Colonic mucosa (tissue), 4 donors: ENCODE measurements around the gene HEG1. TPM values are rescaled to one million over a fixed set of nuclear protein-coding genes. Genes with fewer than 3 reads are reported as not detected.

ENCODE experiments used
- DNase-seq: peaks from one replicate; pipeline ENCODE4 v3.0.0-alpha.2; 2020
- H3K27ac ChIP-seq: fragments of 200-600 bp; one replicate; pipeline ENCODE4 v1.8.0; 2021
- H3K27me3 ChIP-seq: fragments of 200-600 bp; one replicate; pipeline ENCODE4 v1.8.0; 2021
- H3K36me3 ChIP-seq: fragments of 200-600 bp; one replicate; pipeline ENCODE4 v1.8.0; 2021
- H3K4me1 ChIP-seq: fragments of 200-600 bp; one replicate; pipeline ENCODE4 v1.8.0; 2021; ENCODE audit warnings: mild to moderate bottlenecking
- H3K4me3 ChIP-seq: fragments of 200-600 bp; one replicate; pipeline ENCODE4 v1.8.0; 2021
- H3K9ac ChIP-seq, 2 donors: one replicate each; pipeline ENCODE4 v1.7.0; 2013; ENCODE audit warnings: control low read depth in 2 of 2, low read depth in 2 of 2, low read length in 2 of 2
- H3K9me3 ChIP-seq: fragments of 200-600 bp; one replicate; pipeline ENCODE4 v1.8.0; 2021
- CTCF ChIP-seq: fragments of 200-600 bp; IDR thresholded peaks from one replicate; pipeline ENCODE4 v1.8.0; 2022; ENCODE audit warnings: antibody characterized with exemption, mild to moderate bottlenecking
- intact Hi-C: fragments of 100-400 bp; cut with DNase I; formaldehyde crosslinking; loops from one replicate; pipeline ENCODE4 v1.14.1; 2022
- total RNA-seq, 2 donors: library from RNA; stranded (reverse); fragmentation: NEBNext Ultra II Directional in 1 of 2; extraction: Animal tissue kit (Norgen Biotek cat#: 25700) in 1 of 2; gene quantifications; one replicate each; pipeline ENCODE4 v1.2.1, GENCODE V29; 2021
- donor health status: healthy.
- donor health status: DM: no; HTN: no; CAD: no.
- donor health status: DM: no; HTN: no; CAD: no.

HEG1 gene
- total RNA-seq, 2 donors from 2014 or later: 5.1 to 10.7 TPM

- Histone ChIP-seq H3K4me3 (no peak overlapping the region), H3K36me3 (no peaks in the 10 kb centered on the region), H3K4me1 (no peaks in the 10 kb centered on the region), H3K27ac (no peak overlapping the region), H3K9ac (no peak overlapping the region), H3K9me3 (no peaks in the 10 kb centered on the region), H3K27me3 (no peaks in the 10 kb centered on the region)
- TF ChIP-seq CTCF: no peak
- DNase-seq: no peak
- intact Hi-C loops: no loop called here
Measured at GRCh38 chr3:125080077-125080476, 24.3 kb upstream of the HEG1 start.

- no peak for TF ChIP-seq CTCF
- Histone ChIP-seq H3K27me3 (no peaks in the 10 kb centered on the region), H3K4me3 (no peak overlapping the region), H3K9ac (no peak overlapping the region), H3K4me1 (no peaks in the 10 kb centered on the region), H3K36me3 (no peaks in the 10 kb centered on the region), H3K9me3 (no peaks in the 10 kb centered on the region), H3K27ac (no peak overlapping the region)
- no peak for DNase-seq
- intact Hi-C loops: no loop called here
Measured at GRCh38 chr3:125079675-125080045, 23.9 kb upstream of the HEG1 start.

- no peak for DNase-seq
- Histone ChIP-seq H3K27ac (no peak overlapping the region), H3K9ac (no peak overlapping the region), H3K27me3 (no peaks in the 10 kb centered on the region), H3K36me3 (no peaks in the 10 kb centered on the region), H3K4me3 (no peak overlapping the region), H3K9me3 (no peaks in the 10 kb centered on the region), H3K4me1 (no peaks in the 10 kb centered on the region)
- no peak for TF ChIP-seq CTCF
- intact Hi-C loops: no loop called here
Measured at GRCh38 chr3:125078951-125079674, 23.3 kb upstream of the HEG1 start.

GRCh38 chr3:125077864-125078263 is 22.1 kb upstream of the HEG1 start:
- no peak for TF ChIP-seq CTCF
- Histone ChIP-seq H3K4me1 (no peaks in the 10 kb centered on the region), H3K27me3 (no peaks in the 10 kb centered on the region), H3K9me3 (no peaks in the 10 kb centered on the region), H3K27ac (no peak overlapping the region), H3K4me3 (no peak overlapping the region), H3K36me3 (no peaks in the 10 kb centered on the region), H3K9ac (no peak overlapping the region)
- DNase-seq: no peak
- intact Hi-C loops: no loop called here

GRCh38 chr3:125076464-125076863 is 20.7 kb upstream of the HEG1 start:
- H3K4me1 ChIP-seq: no peaks in the 10 kb centered on the region
- no peak for DNase-seq

More at GRCh38 chr3:125076464-125076863, 20.7 kb upstream of the HEG1 start:
- Histone ChIP-seq H3K27me3 (no peaks in the 10 kb centered on the region), H3K9ac (no peak overlapping the region), H3K9me3 (no peaks in the 10 kb centered on the region), H3K27ac (no peak overlapping the region), H3K4me3 (no peak overlapping the region), H3K36me3 (no peaks in the 10 kb centered on the region)
- intact Hi-C loops: no loop called here
- no peak for TF ChIP-seq CTCF
